ENCODE results near the gene ACR. TPM values are rescaled to one million over a fixed set of nuclear protein-coding genes. Genes with fewer than 3 reads are reported as not detected.
A peak's percentile ranks its signal among the peaks of the same experiment; 100 is the strongest.
"Not testable (repeated sequence)": the region's sequence is repeated elsewhere in the genome, so short reads cannot be mapped to it uniquely, and the experiment has no call there.

The ACR gene
- total RNA-seq, 1 donor from 2014 or later = 0.43 TPM

- ATAC-seq (ENCODE audit: poor library complexity); DNase-seq; intact Hi-C loops (cut with DNase I): not testable (repeated sequence)
Measured at GRCh38 chr22:50747521-50747920, 9.5 kb downstream of the ACR start.

GRCh38 chr22:50748630-50749029 lies 10.6 kb downstream of the ACR start:
- intact Hi-C loops (cut with DNase I); ATAC-seq (ENCODE audit: poor library complexity); DNase-seq: not testable (repeated sequence)

GRCh38 chr22:50749302-50750074 lies 11.5 kb downstream of the ACR start:
- DNase-seq; intact Hi-C loops (cut with DNase I); ATAC-seq (ENCODE audit: poor library complexity): not testable (repeated sequence)

- DNase-seq; ATAC-seq (ENCODE audit: poor library complexity); intact Hi-C loops (cut with DNase I): not testable (repeated sequence)
Measured at GRCh38 chr22:50755251-50755650, 17.2 kb downstream of the ACR start.

GRCh38 chr22:50756406-50756805 lies 18.4 kb downstream of the ACR start:
- DNase-seq; ATAC-seq (ENCODE audit: poor library complexity); intact Hi-C loops (cut with DNase I): not testable (repeated sequence)

GRCh38 chr22:50756949-50757491 lies 19.0 kb downstream of the ACR start:
- ATAC-seq (ENCODE audit: poor library complexity) = peak; percentile 38
- intact Hi-C loops (cut with DNase I); DNase-seq: not testable (repeated sequence)

GRCh38 chr22:50759597-50760341 lies 21.8 kb downstream of the ACR start:
- ATAC-seq (ENCODE audit: poor library complexity); DNase-seq; intact Hi-C loops (cut with DNase I): not testable (repeated sequence)

GRCh38 chr22:50761829-50762228 lies 23.8 kb downstream of the ACR start:
- ATAC-seq (ENCODE audit: poor library complexity); DNase-seq: not testable (repeated sequence)

GRCh38 chr22:50764288-50764687 lies 26.3 kb downstream of the ACR start:
- DNase-seq; intact Hi-C loops (cut with DNase I); ATAC-seq (ENCODE audit: poor library complexity): not testable (repeated sequence)

More at GRCh38 chr22:50761829-50762228, 23.8 kb downstream of the ACR start:
- intact Hi-C loops (cut with DNase I) = not testable (repeated sequence)

GRCh38 chr22:50775132-50775531 lies 37.1 kb downstream of the ACR start:
- DNase-seq = peak; percentile 43
- ATAC-seq (ENCODE audit: poor library complexity) = peak; percentile 14
- intact Hi-C loops (cut with DNase I) = not testable (repeated sequence)

GRCh38 chr22:50777631-50778030 lies 39.6 kb downstream of the ACR start:
- intact Hi-C loops (cut with DNase I); ATAC-seq (ENCODE audit: poor library complexity); DNase-seq: not testable (repeated sequence)

- ATAC-seq (ENCODE audit: poor library complexity); intact Hi-C loops (cut with DNase I); DNase-seq: not testable (repeated sequence)
Measured at GRCh38 chr22:50780244-50780643, 42.2 kb downstream of the ACR start.

GRCh38 chr22:50782253-50782652 lies 44.2 kb downstream of the ACR start:
- ATAC-seq (ENCODE audit: poor library complexity); intact Hi-C loops (cut with DNase I); DNase-seq: not testable (repeated sequence)

GRCh38 chr22:50783033-50783879 lies 45.3 kb downstream of the ACR start, which contains the start of gene RABL2B:
Gene RABL2B, minus strand, starts transcription at chr22:50783636. Its CDS starts 1,342 bp downstream, at chr22:50782294.
- peak; percentile 99 for ATAC-seq (ENCODE audit: poor library complexity)
- intact Hi-C loops (cut with DNase I) = not testable (repeated sequence)
- DNase-seq = peak; percentile 94

- DNase-seq; intact Hi-C loops (cut with DNase I): not testable (repeated sequence)
- ATAC-seq (ENCODE audit: poor library complexity) = peak; percentile 17
Measured at GRCh38 chr22:50783880-50784276, 45.9 kb downstream of the ACR start.

- not testable (repeated sequence) for ATAC-seq (ENCODE audit: poor library complexity); DNase-seq
Measured at GRCh38 chr22:50785289-50785688, 47.3 kb downstream of the ACR start.

GRCh38 chr22:50786936-50787335 lies 48.9 kb downstream of the ACR start:
- DNase-seq; intact Hi-C loops (cut with DNase I); ATAC-seq (ENCODE audit: poor library complexity): not testable (repeated sequence)

More at GRCh38 chr22:50785289-50785688, 47.3 kb downstream of the ACR start:
- intact Hi-C loops (cut with DNase I) = not testable (repeated sequence)

All from Right ventricle myocardium superior (tissue), 1 donor.